Mucosa of descending colon (tissue), 3 donors: ENCODE measurements around the gene NDUFA5. TPM values are rescaled to one million over a fixed set of nuclear protein-coding genes. Genes with fewer than 3 reads are reported as not detected.

ENCODE experiments used
- ATAC-seq: fragments of 200-7000 bp; cut with Tn5 transposase; one replicate; pipeline ENCODE4 v1.9.1; 2020; ENCODE audit warnings: mild to moderate bottlenecking, moderate library complexity
- DNase-seq, 3 donors: peaks; one replicate each; pipeline ENCODE4 v3.0.0-alpha.2; 2020
- H3K36me3 ChIP-seq: fragments of 200-600 bp; one replicate; pipeline ENCODE4 v1.8.0; 2021; ENCODE audit warnings: low read depth, mild to moderate bottlenecking
- H3K4me1 ChIP-seq: fragments of 200-600 bp; one replicate; pipeline ENCODE4 v1.8.0; 2021; ENCODE audit warnings: low read depth, mild to moderate bottlenecking
- H3K4me3 ChIP-seq: fragments of 200-600 bp; one replicate; pipeline ENCODE4 v1.8.0; 2021; ENCODE audit warnings: mild to moderate bottlenecking
- H3K9me3 ChIP-seq: fragments of 200-600 bp; one replicate; pipeline ENCODE4 v1.8.0; 2021; ENCODE audit warnings: mild to moderate bottlenecking
- CTCF ChIP-seq: fragments of 200-600 bp; IDR thresholded peaks from one replicate; pipeline ENCODE4 v1.8.0; 2022; ENCODE audit warnings: antibody characterized with exemption, mild to moderate bottlenecking
- intact Hi-C, 2 donors: fragments of 100-400 bp; cut with DNase I in 1 of 2; cut with micrococcal nuclease in 1 of 2; formaldehyde crosslinking; loops; one replicate each; pipeline versions ENCODE4 v1.11.0 to v1.11.1; 2022; cut with DNase I, micrococcal nuclease
- total RNA-seq, 3 donors: library from RNA; stranded (reverse); fragmentation: NEBNext Ultra II Directional in 2 of 3; extraction: Animal tissue kit (Norgen Biotek cat#: 25700) in 2 of 3; gene quantifications; one replicate each; pipeline versions ENCODE4 v1.2.1 to v1.2.4, GENCODE V29; 2021 to 2023
- donor health status: DM: no; HTN: no; CAD: no; lungs with moderate emphysema.
- donor health status: DM: no; HTN: no; CAD: no.
- donor health status: DM: no; HTN: yes; CAD: no.

NDUFA5 gene
- total RNA-seq, 3 donors from 2014 or later: 88.7 to 118 (median 104) TPM

- no peak for TF ChIP-seq CTCF
- H3K36me3 ChIP-seq: no peaks in the 10 kb centered on the region
- ATAC-seq (no peak), DNase-seq (no peak)
- no peaks in the 10 kb centered on the region for H3K4me1 ChIP-seq
- H3K9me3 ChIP-seq: no peaks in the 10 kb centered on the region
- H3K4me3 ChIP-seq: no peak overlapping the region
- intact Hi-C loops: no loop called here
Observed at GRCh38 chr7:123599766-123600165, 42.1 kb upstream of the NDUFA5 start.

GRCh38 chr7:123598657-123599056 is 41.0 kb upstream of the NDUFA5 start:
- DNase-seq: no peak
- no peak for ATAC-seq
- intact Hi-C loops: no loop called here

DNA sequence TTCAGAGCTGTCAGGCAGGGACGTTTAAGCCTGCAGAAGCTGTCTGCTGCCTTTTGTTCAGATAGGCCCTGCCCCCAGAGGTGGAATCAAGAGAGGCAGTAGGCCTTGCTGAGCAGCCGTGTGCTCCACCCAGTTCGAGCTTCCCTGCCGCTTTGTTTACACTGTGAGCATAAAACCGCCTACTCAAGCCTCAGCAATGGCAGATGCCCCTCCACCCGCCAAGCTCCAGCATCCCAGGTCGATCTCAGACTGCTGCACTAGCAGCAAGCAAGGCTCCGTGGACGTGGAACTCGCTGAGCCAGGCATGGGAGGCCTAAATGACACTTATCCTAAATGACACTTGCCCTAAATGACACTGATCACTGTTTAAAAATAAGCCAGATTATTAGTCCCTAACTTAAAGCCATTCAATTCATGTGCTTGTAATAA is 37.2 kb upstream of the NDUFA5 start:
- no peak for ATAC-seq
- no peaks in the 10 kb centered on the region for H3K9me3 ChIP-seq
- TF ChIP-seq CTCF: no peak
- intact Hi-C loops: no loop called here
- H3K4me1 ChIP-seq: no peaks in the 10 kb centered on the region
- DNase-seq: peak; percentile 43 to 63 (median 56)
- no peaks in the 10 kb centered on the region for H3K36me3 ChIP-seq
- no peak overlapping the region for H3K4me3 ChIP-seq

More at GRCh38 chr7:123598657-123599056, 41.0 kb upstream of the NDUFA5 start:
- Histone ChIP-seq H3K36me3 (no peaks in the 10 kb centered on the region), H3K4me1 (no peaks in the 10 kb centered on the region), H3K4me3 (no peak overlapping the region), H3K9me3 (no peaks in the 10 kb centered on the region)
- TF ChIP-seq CTCF: no peak

- intact Hi-C loops: no loop called here
- no peak for TF ChIP-seq CTCF
- H3K36me3 ChIP-seq: no peaks in the 10 kb centered on the region
Observed at GRCh38 chr7:123588376-123588775, 30.8 kb upstream of the NDUFA5 start.

GRCh38 chr7:123583821-123584220 is 26.2 kb upstream of the NDUFA5 start:
- ATAC-seq (no peak), DNase-seq (no peak)
- H3K36me3 ChIP-seq: no peaks in the 10 kb centered on the region
- intact Hi-C loops: no loop called here
- H3K4me3 ChIP-seq: no peak overlapping the region
- H3K9me3 ChIP-seq: no peaks in the 10 kb centered on the region
- no peaks in the 10 kb centered on the region for H3K4me1 ChIP-seq
- no peak for TF ChIP-seq CTCF

More at GRCh38 chr7:123588376-123588775, 30.8 kb upstream of the NDUFA5 start:
- DNase-seq (no peak), ATAC-seq (no peak)
- Histone ChIP-seq H3K4me1 (no peaks in the 10 kb centered on the region), H3K9me3 (no peaks in the 10 kb centered on the region), H3K4me3 (no peak overlapping the region)

GRCh38 chr7:123581162-123581459 is 23.5 kb upstream of the NDUFA5 start:
- intact Hi-C loops: no loop called here
- Histone ChIP-seq H3K4me3 (no peak overlapping the region), H3K36me3 (no peaks in the 10 kb centered on the region), H3K4me1 (no peaks in the 10 kb centered on the region), H3K9me3 (no peaks in the 10 kb centered on the region)
- no peak for TF ChIP-seq CTCF
- ATAC-seq: no peak
- DNase-seq: no peak
